SK-MEL-5 (cell line): Measurements from ENCODE around the gene SLC6A11. TPM values are rescaled to one million over a fixed set of nuclear protein-coding genes. Genes with fewer than 3 reads are reported as not detected.

Experiments
- DNase-seq: peaks from one replicate; pipeline ENCODE4 v3.0.0-alpha.2; 2016; ENCODE audit warnings: low read depth, low spot score
- in situ Hi-C: cut with HindIII; loops from 2 replicates; pipeline ENCODE4 v1.10.0; 2016; ENCODE audit warnings: low sequenced_read_pairs, high pct_unique_total_duplicates, low pct_unique_long_range_greater_than_20kb
- total RNA-seq: library from RNA; depleted of rRNA; stranded (reverse); fragments of >200 nt; shearing (Covaris generic); gene quantifications from 2 replicates; pipeline ENCODE4 v1.2.3, GENCODE V29; 2014

SLC6A11 gene
- total RNA-seq, 1 experiment from 2014 or later: 0.13 TPM

- no peak for DNase-seq
- in situ Hi-C loops: no loop called here
These were observed 41.2 kb downstream of the SLC6A11 start for GRCh38 chr3:10857235-10857634.

GRCh38 chr3:10858091-10858490 lies 42.1 kb downstream of the SLC6A11 start:
- DNase-seq: no peak
- in situ Hi-C loops: no loop called here

DNA sequence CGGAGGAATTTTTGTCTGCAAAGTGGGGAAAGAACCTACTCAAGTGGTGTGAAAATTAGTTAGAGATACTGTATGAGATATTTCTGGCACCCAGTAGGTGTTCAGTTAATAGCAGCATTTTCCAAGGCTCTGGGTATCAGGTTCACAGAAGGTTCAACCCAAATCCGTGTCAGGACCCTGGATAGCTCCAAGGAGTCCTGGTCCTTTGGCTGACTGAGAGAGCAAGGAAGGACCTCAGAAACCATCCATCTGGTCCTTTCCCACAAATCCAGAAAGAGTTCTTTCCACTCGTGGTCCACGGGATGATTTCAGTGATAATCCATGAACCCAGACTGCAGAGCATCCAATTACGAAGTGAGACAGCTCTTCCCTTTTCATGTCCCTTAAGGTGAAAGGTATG lies 51.4 kb downstream of the SLC6A11 start:
- in situ Hi-C loops: no loop called here
- DNase-seq: no peak

GRCh38 chr3:10869460-10869859 lies 53.4 kb downstream of the SLC6A11 start:
- no peak for DNase-seq
- in situ Hi-C loops: no loop called here

- in situ Hi-C loops: no loop called here
- no peak for DNase-seq
These were observed 54.3 kb downstream of the SLC6A11 start for GRCh38 chr3:10870296-10870695.

GRCh38 chr3:10873415-10873814 lies 57.4 kb downstream of the SLC6A11 start:
- no peak for DNase-seq
- in situ Hi-C loops: no loop called here

DNA sequence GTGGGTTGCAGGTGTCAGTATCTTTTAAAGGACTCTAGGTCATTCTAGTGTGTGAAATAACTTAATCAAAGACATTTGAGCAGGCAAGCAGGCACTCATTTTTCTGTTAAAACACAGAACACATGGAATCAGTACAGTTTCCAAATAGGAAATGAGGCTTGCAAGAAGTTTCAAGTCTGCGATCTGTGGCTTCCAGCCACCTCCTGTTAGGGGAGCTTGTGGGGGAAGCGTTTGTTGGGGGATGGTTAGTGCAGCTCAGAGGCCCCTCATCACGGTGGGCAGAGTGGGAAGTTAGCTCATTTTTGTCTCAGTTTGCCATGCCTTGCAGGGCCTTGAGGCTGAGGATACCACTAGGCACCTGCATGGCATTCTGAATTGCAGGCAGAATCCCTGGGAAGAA lies 59.9 kb downstream of the SLC6A11 start:
- in situ Hi-C loops: no loop called here
- no peak for DNase-seq

GRCh38 chr3:10876661-10877060 lies 60.6 kb downstream of the SLC6A11 start:
- in situ Hi-C loops: no loop called here
- no peak for DNase-seq

DNA sequence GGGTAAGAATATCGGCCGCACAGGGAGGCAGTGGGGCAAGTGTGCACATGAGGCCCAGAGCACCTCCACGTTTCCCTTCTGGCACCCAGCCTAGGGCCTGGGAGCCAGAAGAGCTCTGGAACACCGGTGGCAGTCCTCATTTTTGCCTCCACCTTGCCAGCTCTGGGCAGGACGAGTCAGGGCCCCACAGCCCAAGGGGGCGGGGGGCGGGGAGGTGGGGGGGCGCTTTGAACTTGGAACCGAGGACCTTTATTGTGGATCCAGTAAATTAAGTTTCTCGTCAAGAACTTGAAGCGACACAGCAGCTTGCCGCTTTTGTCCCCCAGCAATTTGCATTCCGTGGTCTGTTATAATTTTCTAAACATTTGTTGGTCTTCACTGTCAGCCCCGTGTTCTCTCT lies 66.8 kb downstream of the SLC6A11 start:
- DNase-seq: no peak
- in situ Hi-C loops: no loop called here

GRCh38 chr3:10883478-10884234 lies 67.6 kb downstream of the SLC6A11 start:
- in situ Hi-C loops: no loop called here
- peak; percentile 43 for DNase-seq

DNA sequence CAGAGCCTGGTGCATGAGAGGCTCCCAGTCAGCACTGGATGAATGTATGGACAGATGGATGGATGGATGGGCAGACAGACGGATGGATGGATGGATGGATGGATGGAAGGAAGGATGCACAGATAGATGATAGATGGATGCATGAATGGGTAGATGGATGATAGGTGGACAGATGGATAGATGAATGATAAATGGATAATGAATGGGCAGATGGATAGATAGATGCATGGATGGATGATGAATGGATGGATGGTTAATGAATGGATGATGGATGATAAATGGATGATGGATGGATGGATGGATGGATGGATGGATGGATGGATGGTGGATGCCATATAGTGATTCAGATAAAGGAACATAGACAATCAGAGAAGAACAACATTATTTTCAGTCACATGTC lies 71.0 kb downstream of the SLC6A11 start:
- no peak for DNase-seq
- in situ Hi-C loops: no loop called here

- DNase-seq: no peak
- in situ Hi-C loops: no loop called here
These were observed 72.6 kb downstream of the SLC6A11 start for GRCh38 chr3:10888518-10889090.

DNA sequence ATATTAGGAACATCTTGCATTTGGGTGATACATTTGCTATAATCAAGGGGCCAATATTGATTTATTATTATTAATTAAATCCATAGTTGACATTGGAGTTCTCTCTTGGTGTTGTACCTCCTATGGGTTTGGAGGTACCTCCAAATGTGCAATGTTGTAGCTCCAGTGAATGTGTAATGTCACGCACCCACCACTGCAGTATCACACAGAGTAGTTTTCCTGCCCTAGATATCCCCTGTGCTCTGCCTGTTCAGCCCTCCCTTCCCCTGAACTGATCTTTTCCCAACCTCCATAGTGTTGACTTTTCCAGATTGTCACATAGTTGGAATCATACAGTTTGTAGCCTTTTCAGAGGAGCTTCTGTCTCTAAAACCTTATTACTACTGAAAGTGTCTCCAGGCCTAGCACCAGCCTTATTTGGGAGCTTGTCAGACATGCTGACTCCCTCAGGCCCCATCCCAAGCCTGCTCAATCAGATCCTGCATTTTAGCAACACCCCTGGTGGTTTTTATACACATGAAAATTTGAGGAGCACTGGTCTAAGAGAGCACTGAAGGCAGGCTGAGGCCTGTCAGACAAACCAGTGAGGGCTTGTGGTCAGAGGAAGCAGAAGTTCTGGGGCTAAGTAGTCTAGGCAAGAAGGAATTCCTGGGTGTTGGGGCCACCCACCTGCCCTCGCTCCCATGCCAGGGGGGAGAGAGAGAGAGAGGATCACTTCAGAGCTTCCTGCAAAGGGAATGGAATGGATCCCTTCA lies 73.4 kb downstream of the SLC6A11 start:
- DNase-seq: no peak
- in situ Hi-C loops: no loop called here

DNA sequence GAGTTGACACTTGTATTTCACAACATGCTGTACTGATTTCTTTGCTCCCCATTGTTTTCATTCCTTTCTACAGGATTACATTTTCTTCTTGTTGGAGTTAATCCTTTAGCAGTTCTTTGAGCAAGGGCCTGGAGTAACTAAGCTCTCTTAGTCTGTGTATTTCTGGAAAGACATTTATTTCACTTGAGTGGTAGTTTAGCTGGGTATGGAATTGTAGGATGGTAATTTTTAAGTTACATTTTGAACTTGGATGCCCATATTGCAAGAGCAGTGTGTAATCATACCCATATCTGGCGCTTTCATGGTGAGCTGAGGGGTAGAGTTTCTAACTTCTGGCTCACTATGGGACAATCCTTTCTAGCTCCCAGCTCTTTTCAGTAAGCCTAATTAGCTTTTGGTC lies 74.6 kb downstream of the SLC6A11 start:
- in situ Hi-C loops: no loop called here
- DNase-seq: no peak

DNA sequence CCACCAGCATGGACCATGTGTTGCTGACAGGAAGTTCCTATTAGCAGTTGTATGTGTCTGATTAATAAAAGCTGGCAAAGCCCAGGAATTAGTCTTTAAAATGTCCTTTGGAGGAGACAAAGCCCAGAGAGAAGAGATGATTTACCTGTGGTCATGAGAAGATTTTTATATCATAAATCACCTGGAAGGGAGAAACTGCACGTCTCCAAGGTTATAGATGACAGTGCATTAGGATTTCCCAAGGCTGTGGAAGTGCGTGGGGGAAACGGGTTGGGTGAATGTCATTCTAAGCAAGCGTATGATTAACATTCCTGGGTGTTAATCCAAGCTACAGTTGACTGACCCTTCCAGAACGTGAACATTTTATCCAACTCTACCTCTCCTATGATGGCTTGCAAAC lies 76.6 kb downstream of the SLC6A11 start:
- in situ Hi-C loops: no loop called here
- DNase-seq: no peak

DNA sequence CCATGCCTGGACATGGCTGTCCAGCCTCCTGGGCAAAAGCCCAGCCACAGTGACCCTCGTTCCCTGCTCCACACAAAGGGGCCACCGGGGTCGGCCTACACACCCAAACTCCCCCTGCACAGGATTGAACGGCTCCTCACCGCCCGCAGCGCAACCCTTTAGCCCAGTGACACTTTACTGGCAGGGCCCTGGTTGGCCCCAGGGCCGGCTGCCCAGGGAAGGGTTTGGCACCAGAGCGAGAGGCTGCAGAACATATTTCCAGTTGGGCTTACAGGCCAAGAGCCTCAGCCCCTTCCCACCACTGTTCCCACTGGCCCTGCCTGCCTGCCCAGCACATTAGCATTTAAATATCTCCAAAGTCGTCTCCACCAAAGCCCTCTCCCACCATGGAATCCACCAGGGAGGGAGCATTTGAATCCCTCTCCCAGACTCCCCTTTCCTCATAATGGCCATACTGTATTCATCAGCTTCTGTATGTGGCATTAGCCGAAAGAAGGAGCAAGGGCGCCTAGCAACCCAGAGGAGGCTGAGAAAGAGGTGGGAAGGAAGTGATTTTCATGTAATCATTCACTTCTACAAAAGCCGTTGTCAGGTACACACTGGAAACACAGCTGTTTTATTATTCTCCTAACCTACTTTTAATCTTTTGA lies 85.4 kb downstream of the SLC6A11 start:
- in situ Hi-C loops: no loop called here
- no peak for DNase-seq

DNA sequence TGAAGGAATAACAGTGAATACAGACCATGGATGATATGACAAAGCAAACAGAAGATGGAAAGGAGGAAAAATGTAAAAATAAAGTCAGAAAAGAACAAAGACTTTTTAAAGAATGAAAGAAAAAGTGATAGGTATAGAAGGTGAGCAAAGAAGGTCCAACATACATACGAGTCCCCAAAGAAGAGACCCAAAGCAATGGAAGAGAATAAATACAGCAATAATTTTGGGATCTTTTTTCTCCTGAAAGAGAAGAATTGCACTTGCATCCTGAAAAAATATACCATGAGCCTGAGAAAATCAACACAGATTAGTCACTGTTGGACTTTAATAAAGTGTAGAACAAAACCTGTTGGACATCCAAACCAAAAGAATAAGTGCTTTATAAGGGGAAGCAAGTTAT lies 91.2 kb downstream of the SLC6A11 start:
- DNase-seq: no peak
- in situ Hi-C loops: no loop called here

DNA sequence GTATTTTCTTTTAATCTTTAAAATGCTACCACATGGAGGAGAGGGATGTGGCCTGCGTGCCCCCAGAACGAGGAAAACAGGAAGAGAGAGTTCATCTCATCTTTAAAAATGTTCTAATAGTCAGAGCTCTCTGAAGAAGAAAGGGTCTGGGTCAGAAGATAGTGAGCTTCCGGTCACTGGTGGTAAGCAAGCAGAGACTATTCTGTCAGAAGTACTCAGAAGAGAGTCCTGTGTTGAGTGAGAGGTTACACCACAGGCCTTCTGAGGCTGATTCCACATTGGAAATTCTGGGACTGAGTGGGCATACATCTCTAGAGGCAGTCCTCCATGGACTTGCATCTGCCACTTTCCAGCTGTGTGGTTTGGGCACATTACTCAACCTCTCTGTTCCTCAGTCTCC lies 94.3 kb downstream of the SLC6A11 start:
- no peak for DNase-seq
- in situ Hi-C loops: no loop called here
